WTC11 (cell line): ENCODE measurements around the gene WFS1. TPM values are rescaled to one million over a fixed set of nuclear protein-coding genes. Genes with fewer than 3 reads are reported as not detected.

Source experiments
- ATAC-seq: fragments of 200-7000 bp; cut with Tn5 transposase; 2 replicates; pipeline ENCODE4 v1.10.0; 2021; ENCODE audit warnings: mild to moderate bottlenecking, moderate library complexity
- CTCF ChIA-PET: fragments of 300-600 bp; sonication (Branson Sonifier 250); formaldehyde crosslinking; loops from one replicate; lab custom pipeline; 2021; ENCODE audit warnings: antibody characterized with exemption; lab: Charles Lee
- POLR2A ChIA-PET: fragments of 350-600 bp; sonication (Branson Sonifier 250); formaldehyde crosslinking; loops from one replicate; lab custom pipeline; 2021; ENCODE audit warnings: antibody characterized with exemption; lab: Charles Lee
- DNase-seq: peaks from one replicate; pipeline ENCODE4 v3.0.0; 2021; ENCODE audit warnings: low spot score
- H3K27ac Mint-ChIP-seq: 2 replicates; pipeline ENCODE4 v1.8.0; 2021; ENCODE audit warnings: mixed read lengths
- H3K27me3 Mint-ChIP-seq: 2 replicates; pipeline ENCODE4 v1.8.0; 2021; ENCODE audit warnings: low read depth, mild to moderate bottlenecking, moderate library complexity, mixed read lengths
- H3K36me3 Mint-ChIP-seq: 2 replicates; pipeline ENCODE4 v1.8.0; 2021; ENCODE audit warnings: mixed read lengths
- H3K4me1 Mint-ChIP-seq: 2 replicates; pipeline ENCODE4 v1.8.0; 2022; ENCODE audit warnings: mixed read lengths
- H3K4me3 Mint-ChIP-seq: 2 replicates; pipeline ENCODE4 v1.8.0; 2021; ENCODE audit warnings: mild to moderate bottlenecking, moderate library complexity, mixed read lengths
- H3K9me3 Mint-ChIP-seq: 2 replicates; pipeline ENCODE4 v1.8.0; 2021; ENCODE audit warnings: mixed read lengths
- ATF2 ChIP-seq: sonication (generic); formaldehyde crosslinking; IDR thresholded peaks from 2 replicates; pipeline ENCODE4 v1.8.1; 2022; ENCODE audit warnings: low read depth, missing genetic modification reagents, borderline replicate concordance
- CREB1 ChIP-seq: sonication (generic); formaldehyde crosslinking; IDR thresholded peaks from 2 replicates; pipeline ENCODE4 v1.8.0; 2023; ENCODE audit warnings: mild to moderate bottlenecking, missing genetic modification reagents
- E2F4 ChIP-seq: sonication (generic); formaldehyde crosslinking; IDR thresholded peaks from 2 replicates; pipeline ENCODE4 v1.8.1; 2022; ENCODE audit warnings: low read depth, mild to moderate bottlenecking, moderate library complexity, missing genetic modification reagents, borderline replicate concordance
- FOXP1 ChIP-seq: sonication (generic); formaldehyde crosslinking; IDR thresholded peaks from 2 replicates; pipeline ENCODE4 v1.8.0; 2022; ENCODE audit warnings: missing genetic modification reagents, mild to moderate bottlenecking, moderate library complexity, borderline replicate concordance
- HMGA2 ChIP-seq: fragments of 250-450 bp; sonication (Bioruptor Pico); IDR thresholded peaks from 2 replicates; pipeline ENCODE4 v1.4.0; 2021; ENCODE audit warnings: mild to moderate bottlenecking, moderate library complexity
- JAZF1 ChIP-seq: fragments of 250-450 bp; sonication (Bioruptor Pico); IDR thresholded peaks from 2 replicates; pipeline ENCODE4 v1.9.0; 2021; ENCODE audit warnings: moderate library complexity, mild to moderate bottlenecking, inconsistent platforms
- KAT7 ChIP-seq: sonication (generic); formaldehyde crosslinking; IDR thresholded peaks from 2 replicates; pipeline ENCODE4 v1.8.1; 2023; ENCODE audit warnings: missing genetic modification reagents, mild to moderate bottlenecking, borderline replicate concordance
- MXD4 ChIP-seq: fragments of 250-450 bp; sonication (Bioruptor Pico); IDR thresholded peaks from 2 replicates; pipeline ENCODE4 v1.8.0; 2021; ENCODE audit warnings: mild to moderate bottlenecking, moderate library complexity, borderline replicate concordance
- NR1H2 ChIP-seq: sonication (generic); formaldehyde crosslinking; IDR thresholded peaks from 2 replicates; pipeline ENCODE4 v1.9.0; 2021; ENCODE audit warnings: mild to moderate bottlenecking, moderate library complexity, missing genetic modification reagents
- TCF7 ChIP-seq: sonication (generic); formaldehyde crosslinking; IDR thresholded peaks from 2 replicates; pipeline ENCODE4 v1.8.0; 2022; ENCODE audit warnings: mild to moderate bottlenecking, low read depth, missing genetic modification reagents, moderate library complexity
- TEAD4 ChIP-seq: sonication (generic); formaldehyde crosslinking; IDR thresholded peaks from 2 replicates; pipeline ENCODE4 v1.8.0; 2022; ENCODE audit warnings: mild to moderate bottlenecking, missing genetic modification reagents
- ZNF138 ChIP-seq: sonication (generic); formaldehyde crosslinking; conservative IDR thresholded peaks from 2 replicates; pipeline ENCODE4 v1.8.1; 2022; ENCODE audit warnings: mild to moderate bottlenecking, moderate library complexity, missing genetic modification reagents
- ZNF219 ChIP-seq: sonication (generic); formaldehyde crosslinking; IDR thresholded peaks from 2 replicates; pipeline ENCODE4 v1.8.0; 2023; ENCODE audit warnings: missing genetic modification reagents, mild to moderate bottlenecking, borderline replicate concordance
- ZNF263 ChIP-seq: sonication (generic); formaldehyde crosslinking; IDR thresholded peaks from 2 replicates; pipeline ENCODE4 v1.8.1; 2022; ENCODE audit warnings: low read depth, mild to moderate bottlenecking, moderate library complexity, missing genetic modification reagents
- ZNF396 ChIP-seq: fragments of 250-450 bp; sonication (Bioruptor Pico); IDR thresholded peaks from 2 replicates; pipeline ENCODE4 v1.8.0; 2021; ENCODE audit warnings: mild to moderate bottlenecking, moderate library complexity, borderline replicate concordance
- ZNF423 ChIP-seq: fragments of 250-450 bp; sonication (Bioruptor Pico); IDR thresholded peaks from 2 replicates; pipeline ENCODE4 v2.1.2; 2022; ENCODE audit warnings: mild to moderate bottlenecking, moderate library complexity
- ZNF532 ChIP-seq: fragments of 250-450 bp; sonication (Bioruptor Pico); IDR thresholded peaks from 2 replicates; pipeline ENCODE4 v1.9.0; 2021; ENCODE audit warnings: mild to moderate bottlenecking, borderline replicate concordance
- total RNA-seq: library from RNA; stranded (reverse); gene quantifications from 3 replicates; pipeline ENCODE4 v1.2.3, GENCODE V29; 2021
- TF ChIP-seq, protein P1 (sequence below): sonication (generic); formaldehyde crosslinking; IDR thresholded peaks from 2 replicates; pipeline ENCODE4 v1.8.0; 2023; ENCODE audit warnings: missing genetic modification reagents
- TF ChIP-seq, protein P2 (sequence below): sonication (generic); formaldehyde crosslinking; IDR thresholded peaks from 2 replicates; pipeline ENCODE4 v1.8.1; 2022; ENCODE audit warnings: mild to moderate bottlenecking, missing genetic modification reagents, moderate library complexity, borderline replicate concordance
- TF ChIP-seq, protein P3 (sequence below): sonication (generic); formaldehyde crosslinking; IDR thresholded peaks from 2 replicates; pipeline ENCODE4 v1.8.1; 2023; ENCODE audit warnings: mild to moderate bottlenecking, missing genetic modification reagents

WFS1 gene
- total RNA-seq, 1 experiment from 2014 or later, result 34.7 TPM

GRCh38 chr4:6346373-6347110, 76.9 kb downstream of the WFS1 start (continued):
- no peak for TF ChIP-seq MXD4 (CRISPR knock-in tag)
- no peak for TF ChIP-seq JAZF1 (CRISPR knock-in tag)
- TF ChIP-seq, protein P1, sequence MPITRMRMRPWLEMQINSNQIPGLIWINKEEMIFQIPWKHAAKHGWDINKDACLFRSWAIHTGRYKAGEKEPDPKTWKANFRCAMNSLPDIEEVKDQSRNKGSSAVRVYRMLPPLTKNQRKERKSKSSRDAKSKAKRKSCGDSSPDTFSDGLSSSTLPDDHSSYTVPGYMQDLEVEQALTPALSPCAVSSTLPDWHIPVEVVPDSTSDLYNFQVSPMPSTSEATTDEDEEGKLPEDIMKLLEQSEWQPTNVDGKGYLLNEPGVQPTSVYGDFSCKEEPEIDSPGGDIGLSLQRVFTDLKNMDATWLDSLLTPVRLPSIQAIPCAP (CRISPR knock-in tag), result no peak
- TF ChIP-seq FOXP1, result no peak
- TF ChIP-seq TCF7 (CRISPR knock-in tag), result no peak
- no peak for TF ChIP-seq ZNF138
- no peak for TF ChIP-seq HMGA2 (CRISPR knock-in tag)
- TF ChIP-seq TEAD4, result no peak

DNA sequence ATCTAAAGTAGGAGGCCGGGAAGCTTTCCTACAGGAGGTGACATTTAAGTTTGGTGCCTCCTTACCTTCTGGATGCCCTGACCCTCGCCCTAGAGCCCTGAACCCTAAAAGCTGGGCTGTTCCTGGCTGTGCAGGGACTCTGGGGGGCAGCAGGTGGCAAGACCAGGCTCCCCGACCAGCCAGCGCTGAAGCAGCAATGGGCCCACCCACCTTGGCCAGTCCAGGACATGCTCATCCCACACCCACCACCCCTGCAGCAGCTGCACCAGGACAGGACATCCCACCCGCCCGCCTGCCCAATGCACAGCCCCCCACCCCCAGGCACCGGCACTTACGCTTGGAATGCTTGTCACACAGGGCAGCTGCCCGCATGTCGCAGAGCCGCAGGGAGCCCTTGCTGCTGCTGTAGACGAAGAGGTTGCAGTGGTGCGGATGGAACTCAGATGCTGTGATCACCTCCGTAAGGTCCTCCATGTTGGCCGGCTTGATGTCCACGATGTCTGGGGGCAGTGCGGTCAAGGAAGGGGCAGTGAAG, 77.9 kb downstream of the WFS1 start:
- H3K36me3 Mint-ChIP-seq, result no peaks in the 10 kb centered on the region
- CTCF ChIA-PET, result interaction anchor here (1.1 to 2.3 kb wide), 3 partner anchors 12 to 199 kb away, joined by 3 to 13 read pairs (median 3); no protein-coding TSS in a partner anchor
- H3K27ac Mint-ChIP-seq, result no peak overlapping the region
- no peaks in the 10 kb centered on the region for H3K9me3 Mint-ChIP-seq
- TF ChIP-seq ATF2 (CRISPR knock-in tag) (no peak), E2F4 (CRISPR knock-in tag) (no peak), ZNF532 (CRISPR knock-in tag) (no peak)
- TF ChIP-seq, protein P1 (CRISPR knock-in tag), result no peak
- TF ChIP-seq, all 79 proteins: peak for 0
- no peak for DNase-seq
- POLR2A ChIA-PET, result no interaction called here
- ATAC-seq, result no peak
- no peaks in the 10 kb centered on the region for H3K27me3 Mint-ChIP-seq
- H3K4me1 Mint-ChIP-seq, result 0 out of 2 replicates have a peak, but pooled peaks cover 3% of the 10 kb centered on the region
- H3K4me3 Mint-ChIP-seq, result no peak overlapping the region

GRCh38 chr4:6348408-6348807, 78.8 kb downstream of the WFS1 start:
- POLR2A ChIA-PET, result no interaction called here
- TF ChIP-seq KAT7 (CRISPR knock-in tag) (no peak), ZNF263 (CRISPR knock-in tag) (no peak), ZNF396 (CRISPR knock-in tag) (no peak), ZNF219 (CRISPR knock-in tag) (no peak), CREB1 (CRISPR knock-in tag) (no peak), ZNF423 (no peak), NR1H2 (CRISPR knock-in tag) (no peak)
- TF ChIP-seq, protein P2, sequence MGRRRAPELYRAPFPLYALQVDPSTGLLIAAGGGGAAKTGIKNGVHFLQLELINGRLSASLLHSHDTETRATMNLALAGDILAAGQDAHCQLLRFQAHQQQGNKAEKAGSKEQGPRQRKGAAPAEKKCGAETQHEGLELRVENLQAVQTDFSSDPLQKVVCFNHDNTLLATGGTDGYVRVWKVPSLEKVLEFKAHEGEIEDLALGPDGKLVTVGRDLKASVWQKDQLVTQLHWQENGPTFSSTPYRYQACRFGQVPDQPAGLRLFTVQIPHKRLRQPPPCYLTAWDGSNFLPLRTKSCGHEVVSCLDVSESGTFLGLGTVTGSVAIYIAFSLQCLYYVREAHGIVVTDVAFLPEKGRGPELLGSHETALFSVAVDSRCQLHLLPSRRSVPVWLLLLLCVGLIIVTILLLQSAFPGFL (CRISPR knock-in tag), result no peak
- TF ChIP-seq, protein P3, sequence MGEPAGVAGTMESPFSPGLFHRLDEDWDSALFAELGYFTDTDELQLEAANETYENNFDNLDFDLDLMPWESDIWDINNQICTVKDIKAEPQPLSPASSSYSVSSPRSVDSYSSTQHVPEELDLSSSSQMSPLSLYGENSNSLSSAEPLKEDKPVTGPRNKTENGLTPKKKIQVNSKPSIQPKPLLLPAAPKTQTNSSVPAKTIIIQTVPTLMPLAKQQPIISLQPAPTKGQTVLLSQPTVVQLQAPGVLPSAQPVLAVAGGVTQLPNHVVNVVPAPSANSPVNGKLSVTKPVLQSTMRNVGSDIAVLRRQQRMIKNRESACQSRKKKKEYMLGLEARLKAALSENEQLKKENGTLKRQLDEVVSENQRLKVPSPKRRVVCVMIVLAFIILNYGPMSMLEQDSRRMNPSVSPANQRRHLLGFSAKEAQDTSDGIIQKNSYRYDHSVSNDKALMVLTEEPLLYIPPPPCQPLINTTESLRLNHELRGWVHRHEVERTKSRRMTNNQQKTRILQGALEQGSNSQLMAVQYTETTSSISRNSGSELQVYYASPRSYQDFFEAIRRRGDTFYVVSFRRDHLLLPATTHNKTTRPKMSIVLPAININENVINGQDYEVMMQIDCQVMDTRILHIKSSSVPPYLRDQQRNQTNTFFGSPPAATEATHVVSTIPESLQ (CRISPR knock-in tag), result no peak

More at GRCh38 chr4:6348408-6348807, 78.8 kb downstream of the WFS1 start:
- no peaks in the 10 kb centered on the region for H3K9me3 Mint-ChIP-seq
- no peaks in the 10 kb centered on the region for H3K27me3 Mint-ChIP-seq
- ATAC-seq (no peak), DNase-seq (no peak)
- H3K4me3 Mint-ChIP-seq, result no peak overlapping the region
- no peak overlapping the region for H3K27ac Mint-ChIP-seq
- H3K4me1 Mint-ChIP-seq, result 0 out of 2 replicates have a peak, but pooled peaks cover 3% of the 10 kb centered on the region
- CTCF ChIA-PET, result interaction anchor here (1.1 to 2.3 kb wide), 4 partner anchors 11 to 198 kb away, joined by 3 to 13 read pairs (median 3); no protein-coding TSS in a partner anchor
- no peaks in the 10 kb centered on the region for H3K36me3 Mint-ChIP-seq
